Epithelial cell of esophagus (primary cell): ENCODE measurements around the gene CNTNAP2.

Source experiments
- DNase-seq: peaks from one replicate; pipeline ENCODE4 v3.0.0; 2010; ENCODE audit warnings: low read depth
- H3K4me3 ChIP-seq: 2 replicates; pipeline ENCODE4 v1.5.1; 2011; ENCODE audit warnings: mild to moderate bottlenecking, low read length, control low read depth
- CTCF ChIP-seq: IDR thresholded peaks from 2 replicates; pipeline ENCODE4 v1.5.1; 2011; ENCODE audit warnings: low read depth, mild to moderate bottlenecking, low read length, control low read depth, inconsistent platforms; ENCODE audit not compliant: insufficient read depth; ENCODE audit errors: missing control alignments

CNTNAP2 gene

GRCh38 chr7:147861945-147862344, 1745.3 kb downstream of the CNTNAP2 start:
- DNase-seq: no peak
- no peak for TF ChIP-seq CTCF
- no peak overlapping the region for H3K4me3 ChIP-seq

GRCh38 chr7:147869456-147869855, 1752.9 kb downstream of the CNTNAP2 start:
- no peak for DNase-seq
- no peak overlapping the region for H3K4me3 ChIP-seq
- TF ChIP-seq CTCF: no peak

GRCh38 chr7:147878912-147879661, 1762.5 kb downstream of the CNTNAP2 start:
- H3K4me3 ChIP-seq: no peak overlapping the region
- no peak for DNase-seq
- TF ChIP-seq CTCF: no peak

- no peak for DNase-seq
- no peak for TF ChIP-seq CTCF
- H3K4me3 ChIP-seq: no peak overlapping the region
Observed at GRCh38 chr7:147885869-147886268, 1769.3 kb downstream of the CNTNAP2 start.

- no peak overlapping the region for H3K4me3 ChIP-seq
- DNase-seq: no peak
- no peak for TF ChIP-seq CTCF
Observed at GRCh38 chr7:147894271-147894670, 1777.7 kb downstream of the CNTNAP2 start.

GRCh38 chr7:147896121-147896520, 1779.5 kb downstream of the CNTNAP2 start:
- no peak overlapping the region for H3K4me3 ChIP-seq
- no peak for DNase-seq
- TF ChIP-seq CTCF: no peak
